H1 (cell line): ENCODE data around the gene SZT2. TPM values are rescaled to one million over a fixed set of nuclear protein-coding genes. Genes with fewer than 3 reads are reported as not detected.

ENCODE experiments used
- CTCF ChIA-PET: fragments of 300-600 bp; sonication (Branson Sonifier 250); formaldehyde crosslinking; loops from one replicate; lab custom pipeline; 2021; ENCODE audit not compliant: partially characterized antibody; lab: Charles Lee
- POLR2A ChIA-PET: fragments of 300-600 bp; sonication (Branson Sonifier 250); formaldehyde crosslinking; loops from one replicate; lab custom pipeline; 2021; ENCODE audit warnings: inconsistent platforms; ENCODE audit not compliant: partially characterized antibody; lab: Charles Lee
- DNase-seq, 2 experiments: peaks; one replicate each; pipeline versions ENCODE4 v3.0.0 to v3.0.0-alpha.2; 2010 to 2022; ENCODE audit warnings: low spot score in 2 of 2, low read depth in 1 of 2, mixed read lengths in 1 of 2
- FAIRE-seq: peaks from 2 replicates; lab custom pipeline; 2011; peaks lifted over from hg19 to GRCh38; lab: Jason Lieb, UNC
- H2AFZ ChIP-seq: 2 replicates; pipeline ENCODE4 v1.8.1; 2012; ENCODE audit warnings: low read length, inconsistent platforms
- H2AK5ac ChIP-seq: 2 replicates; pipeline ENCODE4 v1.6.1; 2013; ENCODE audit warnings: low read depth, low read length
- H2BK120ac ChIP-seq: replicated peaks from 2 replicates; pipeline ENCODE3; 2013; ENCODE audit warnings: low read depth, low read length, inconsistent platforms
- H2BK12ac ChIP-seq: 2 replicates; pipeline ENCODE4 v1.6.1; 2013; ENCODE audit warnings: low read depth, low read length
- H2BK15ac ChIP-seq: 2 replicates; pipeline ENCODE4 v1.6.1; 2013; ENCODE audit warnings: low read length
- H2BK20ac ChIP-seq: 2 replicates; pipeline ENCODE4 v1.6.1; 2013; ENCODE audit warnings: low read length
- H2BK5ac ChIP-seq: 2 replicates; pipeline ENCODE4 v1.6.1; 2013; ENCODE audit warnings: low read depth, low read length
- H3K14ac ChIP-seq: 2 replicates; pipeline ENCODE4 v1.6.1; 2013; ENCODE audit warnings: inconsistent platforms; ENCODE audit not compliant: insufficient read length
- H3K18ac ChIP-seq: 2 replicates; pipeline ENCODE4 v1.6.1; 2013; ENCODE audit warnings: low read length; ENCODE audit errors: extremely low read depth
- H3K23ac ChIP-seq: 2 replicates; pipeline ENCODE4 v1.6.1; 2013; ENCODE audit warnings: inconsistent platforms; ENCODE audit not compliant: insufficient read length
- H3K23me2 ChIP-seq: 2 replicates; pipeline ENCODE4 v1.6.1; 2013; ENCODE audit warnings: low read depth, low read length
- H3K27ac ChIP-seq: 2 replicates; pipeline ENCODE4 v1.6.1; 2011; ENCODE audit warnings: low read depth, low read length, inconsistent platforms
- H3K27me3 ChIP-seq, 4 experiments: replicated peaks in 1 of 4; 1 replicate in 1 of 4; 2 replicates in 3 of 4; pipeline versions ENCODE4 v1.6.1 to v1.8.1; 2011 to 2013; ENCODE audit warnings: low read length in 3 of 4, mild to moderate bottlenecking in 3 of 4, inconsistent platforms in 2 of 4, mixed read lengths in 2 of 4, moderate library complexity in 1 of 4; ENCODE audit not compliant: control insufficient read depth in 3 of 4, insufficient read depth in 3 of 4; ENCODE audit errors: extremely low read depth in 1 of 4
- H3K36me3 ChIP-seq, 4 experiments: 2 replicates each; pipeline versions ENCODE4 v1.6.1 to v1.8.1; 2011 to 2013; ENCODE audit warnings: mild to moderate bottlenecking in 4 of 4, low read length in 3 of 4, moderate library complexity in 2 of 4, control low read depth in 1 of 4, inconsistent platforms in 1 of 4; ENCODE audit not compliant: insufficient read depth in 4 of 4, control insufficient read depth in 2 of 4
- H3K4ac ChIP-seq: replicated peaks from 2 replicates; pipeline ENCODE3; 2013; ENCODE audit warnings: low read length, low read depth, mixed read lengths, inconsistent platforms; ENCODE audit not compliant: insufficient read length
- H3K4me1 ChIP-seq, 4 experiments: replicated peaks in 1 of 4; 1 replicate in 1 of 4; 2 replicates in 3 of 4; pipeline versions ENCODE4 v1.6.1 to v1.8.1; 2011 to 2013; ENCODE audit warnings: low read length in 3 of 4, inconsistent platforms in 2 of 4, mixed read lengths in 1 of 4; ENCODE audit not compliant: insufficient read depth in 4 of 4, control insufficient read depth in 3 of 4
- H3K4me2 ChIP-seq, 2 experiments: 2 replicates each; pipeline versions ENCODE4 v1.6.1 to v1.8.1; 2011 to 2013; ENCODE audit warnings: low read depth in 2 of 2, low read length in 2 of 2, control low read depth in 1 of 2, inconsistent platforms in 1 of 2, mild to moderate bottlenecking in 1 of 2; ENCODE audit not compliant: insufficient read depth in 1 of 2
- H3K4me3 ChIP-seq, 4 experiments: fragments of 200-600, 300-600 bp in 1 of 4; sonication (generic), shearing (Covaris generic), sonication (Bioruptor Twin) in 1 of 4; 2 replicates each; pipeline versions ENCODE4 v1.5.1 to v1.8.1; 2011 to 2016; ENCODE audit warnings: low read length in 4 of 4, low read depth in 3 of 4, control low read depth in 2 of 4, inconsistent platforms in 2 of 4, mild to moderate bottlenecking in 2 of 4, mixed read lengths in 1 of 4, moderate library complexity in 1 of 4; ENCODE audit not compliant: insufficient read depth in 2 of 4; ENCODE audit errors: extremely low read depth in 1 of 4
- H3K56ac ChIP-seq: replicated peaks from 2 replicates; pipeline ENCODE3; 2013; ENCODE audit warnings: low read depth, mild to moderate bottlenecking, mixed read lengths, low read length, inconsistent platforms; ENCODE audit not compliant: insufficient read length
- H3K79me1 ChIP-seq: 2 replicates; pipeline ENCODE4 v1.6.1; 2013; ENCODE audit warnings: low read depth, low read length, control low read depth
- H3K79me2 ChIP-seq, 2 experiments: 2 replicates each; pipeline versions ENCODE4 v1.6.1 to v1.8.1; 2012 to 2013; ENCODE audit warnings: low read length in 2 of 2, mild to moderate bottlenecking in 2 of 2, inconsistent platforms in 1 of 2; ENCODE audit not compliant: insufficient read depth in 2 of 2, control insufficient read depth in 1 of 2
- H3K9ac ChIP-seq, 4 experiments: replicated peaks in 1 of 4; 1 replicate in 1 of 4; 2 replicates in 3 of 4; pipeline versions ENCODE4 v1.6.1 to v1.8.1; 2011 to 2013; ENCODE audit warnings: low read depth in 3 of 4, low read length in 3 of 4, control low read depth in 2 of 4, mild to moderate bottlenecking in 2 of 4, moderate library complexity in 2 of 4, inconsistent platforms in 1 of 4; ENCODE audit errors: extremely low read depth in 1 of 4
- H3K9me3 ChIP-seq, 2 experiments: 2 replicates each; pipeline versions ENCODE4 v1.6.1 to v1.8.1; 2012 to 2013; ENCODE audit warnings: mild to moderate bottlenecking in 2 of 2, moderate library complexity in 2 of 2, control low read depth in 1 of 2, inconsistent platforms in 1 of 2, low read depth in 1 of 2, low read length in 1 of 2, mixed read lengths in 1 of 2; ENCODE audit not compliant: insufficient read depth in 2 of 2
- H4K20me1 ChIP-seq, 2 experiments: replicated peaks in 1 of 2; 2 replicates each; pipeline versions ENCODE3 to v1.8.1; 2011 to 2013; ENCODE audit warnings: inconsistent platforms in 2 of 2, low read length in 2 of 2, mild to moderate bottlenecking in 1 of 2; ENCODE audit not compliant: insufficient read depth in 2 of 2, control insufficient read depth in 1 of 2
- H4K5ac ChIP-seq: 2 replicates; pipeline ENCODE4 v1.6.1; 2013; ENCODE audit warnings: low read length, low read depth, mixed read lengths, inconsistent platforms; ENCODE audit not compliant: insufficient read length
- H4K8ac ChIP-seq: 2 replicates; pipeline ENCODE4 v1.8.0; 2013; ENCODE audit warnings: mild to moderate bottlenecking, moderate library complexity, low read length, inconsistent platforms; ENCODE audit not compliant: insufficient read depth; ENCODE audit errors: extremely low read depth
- H4K91ac ChIP-seq: replicated peaks from 2 replicates; pipeline ENCODE3; 2013; ENCODE audit warnings: low read length, mixed read lengths, inconsistent platforms; ENCODE audit not compliant: insufficient read length
- EZH2 ChIP-seq: fragments of 200-600 bp; sonication (generic); IDR thresholded peaks from 2 replicates; pipeline ENCODE4 v1.7.1; 2012; ENCODE audit warnings: low read depth, mild to moderate bottlenecking, moderate library complexity, low read length, inconsistent platforms; ENCODE audit not compliant: severe bottlenecking
- FOSL1 ChIP-seq: IDR thresholded peaks from 2 replicates; pipeline ENCODE4 v1.6.1; 2011; ENCODE audit warnings: mild to moderate bottlenecking, low read depth, low read length, moderate library complexity; ENCODE audit not compliant: insufficient read depth
- JUN ChIP-seq: IDR thresholded peaks from 2 replicates; pipeline ENCODE4 v1.6.1; 2011; ENCODE audit warnings: low read depth, mild to moderate bottlenecking, improper control_type of control experiment, low read length
- SP1 ChIP-seq: IDR thresholded peaks from 2 replicates; pipeline ENCODE4 v1.6.1; 2011; ENCODE audit warnings: low read depth, low read length
- WGBS, 2 experiments: shearing (Covaris generic) in 1 of 2; methylation state at CpG; one replicate each; pipeline versions ENCODE4 v1.1.6 to v1.1.7; 2013 to 2015; ENCODE audit warnings: low lambda C conversion rate in 2 of 2, mixed read lengths in 2 of 2, inconsistent platforms in 1 of 2, low coverage in 1 of 2, missing lambda C conversion rate in 1 of 2; ENCODE audit not compliant: insufficient replicate concordance in 2 of 2, insufficient coverage in 1 of 2, insufficient read length in 1 of 2; ENCODE audit errors: extremely low coverage in 1 of 2, missing lambda C conversion rate in 1 of 2; 5-methylcytosine and 5-hydroxymethylcytosine counted together
- polyA plus RNA-seq, 7 experiments: library from polyadenylated mRNA; depleted of rRNA in 3 of 7; stranded (reverse) in 5 of 7; unstranded in 2 of 7; fragments of >200 nt in 5 of 7; fragments of 200-250 nt in 2 of 7; gene quantifications; 1 replicate in 5 of 7; 2 replicates in 1 of 7; 4 replicates in 1 of 7; pipeline versions ENCODE4 v1.2.1 to v1.2.3, GENCODE V29; 2011 to 2013; ENCODE audit warnings: missing spikeins in 2 of 7, mixed read lengths in 2 of 7
- total RNA-seq: library from RNA; stranded (reverse); fragmentation: NEBNext Ultra II Directional; extraction: Animal tissue kit (Norgen Biotek cat#: 25700); gene quantifications from 2 replicates; pipeline ENCODE4 v1.2.1, GENCODE V29; 2021

Gene SZT2
- total and polyA plus RNA-seq, 2 of the 8 experiments (the other 6 are each of a cell fraction or from before 2014, with no cell fraction given) = 4.7 to 12.9 TPM

DNA sequence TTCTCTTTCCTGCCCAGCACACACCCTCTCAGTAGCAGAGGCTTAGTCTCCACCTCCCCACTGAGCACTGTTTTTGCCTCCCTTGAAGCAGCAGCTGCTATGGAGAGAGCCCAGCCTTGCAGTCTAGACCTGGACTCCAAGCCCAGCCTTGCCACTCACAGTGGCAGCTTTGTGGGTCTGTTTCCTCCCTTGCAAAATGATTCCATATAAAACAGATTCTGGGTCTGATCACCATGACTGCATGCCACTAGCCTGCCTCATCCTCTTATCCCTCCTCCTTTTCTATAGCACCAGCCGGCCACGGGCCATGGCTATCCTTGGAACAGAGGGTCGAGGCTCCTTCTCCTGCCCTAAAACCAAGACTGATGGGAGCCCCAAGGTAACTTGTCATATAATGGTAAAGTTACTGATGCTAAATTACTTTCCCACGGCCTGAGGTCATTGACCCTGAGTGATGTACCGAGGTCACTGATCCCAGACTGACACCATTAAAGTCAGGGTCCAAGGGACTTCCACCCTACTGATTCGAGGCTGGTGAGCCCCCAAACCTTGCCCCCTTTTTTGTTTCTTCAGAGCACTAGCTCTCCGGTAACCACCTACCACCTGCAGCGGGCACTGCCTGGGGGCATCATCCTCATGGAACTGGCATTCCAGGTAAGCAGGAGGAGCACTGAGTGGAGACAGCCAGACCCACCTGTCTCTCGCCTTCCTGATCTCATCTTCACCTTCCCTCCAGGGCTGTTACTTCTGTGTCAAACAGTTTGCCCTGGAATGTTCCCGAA, 56.1 kb downstream of the SZT2 start:
- Histone ChIP-seq H4K91ac (no peak overlapping the region), H3K79me2 (no peaks in the 10 kb centered on the region), H3K56ac (no peak overlapping the region), H3K79me1 (no peaks in the 10 kb centered on the region), H3K4ac (no peak overlapping the region), H4K5ac (no peak overlapping the region), H4K8ac (no peak overlapping the region), H3K4me3 (no peak overlapping the region), H3K18ac (no peak overlapping the region), H2BK20ac (no peak overlapping the region), H2BK12ac (no peak overlapping the region), H3K23ac (no peak overlapping the region), H3K4me2 (no peak overlapping the region), H4K20me1 (peaks cover 0 to 7% of the 10 kb centered on the region in 2 experiments), H3K27ac (no peak overlapping the region), H3K23me2 (no peaks in the 10 kb centered on the region), H2BK15ac (no peak overlapping the region), H3K14ac (no peak overlapping the region), H2BK120ac (no peak overlapping the region), H3K27me3 (no peaks in the 10 kb centered on the region), H3K4me1 (no peaks in the 10 kb centered on the region), H2AK5ac (no peak overlapping the region), H2BK5ac (no peak overlapping the region), H3K9me3 (no peaks in the 10 kb centered on the region), H2AFZ (no peak overlapping the region), H3K36me3 (peaks cover 10 to 38% (median 18%) of the 10 kb centered on the region in 4 experiments; a peak in 6 of 8 replicates), H3K9ac (no peak overlapping the region)
- FAIRE-seq (no peak), DNase-seq (no peak)
- ChIA-PET POLR2A (interaction anchor here (0.7 to 1.2 kb wide), 2 partner anchors 17 to 19 kb away, joined by 3 read pairs; no protein-coding TSS in a partner anchor), CTCF (interaction anchor here (1.6 kb wide), 1 partner anchor 54 kb away, joined by 3 read pairs; no protein-coding TSS in a partner anchor)
- TF ChIP-seq JUN (no peak), EZH2 (no peak), SP1 (no peak), FOSL1 (no peak)
- WGBS, 2 experiments = 85% methylated on average over 10 of the region's 10 CpGs; no CpG with 5 or more reads in 1 of the 2 experiments
